Renal cortical epithelial cell (primary cell): ENCODE measurements around the gene CD180. TPM values are rescaled to one million over a fixed set of nuclear protein-coding genes. Genes with fewer than 3 reads are reported as not detected.

ENCODE experiments used
- DNase-seq: peaks from one replicate; pipeline ENCODE4 v3.0.0-alpha.2; 2011; ENCODE audit warnings: low read depth
- total RNA-seq: library from RNA; depleted of rRNA; stranded (reverse); fragments of >200 nt; gene quantifications from 2 replicates; pipeline ENCODE4 v1.2.3, GENCODE V29; 2014

Gene CD180
- total RNA-seq, 1 donor from 2014 or later, result not detected

DNA sequence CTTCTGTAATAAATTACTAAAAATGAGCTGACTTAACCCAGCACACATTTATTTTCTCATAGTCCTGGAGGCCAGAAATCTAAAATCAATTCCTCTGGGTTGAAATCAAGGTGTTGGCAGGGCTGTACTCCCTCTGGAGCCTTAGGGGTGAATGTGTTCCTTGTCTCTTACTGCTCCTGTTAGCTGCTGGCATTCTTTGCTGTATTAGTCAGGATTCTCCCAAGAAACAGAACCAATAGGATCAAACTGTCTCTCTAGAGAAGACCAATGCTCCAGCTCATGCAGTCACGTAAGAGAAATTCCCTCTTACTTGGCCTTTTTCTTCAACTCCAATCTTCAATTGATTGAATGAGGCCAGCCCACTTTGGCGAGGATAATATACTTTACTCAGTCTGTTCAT, 15.3 kb upstream of the CD180 start:
- DNase-seq, result peak; percentile 93

DNA sequence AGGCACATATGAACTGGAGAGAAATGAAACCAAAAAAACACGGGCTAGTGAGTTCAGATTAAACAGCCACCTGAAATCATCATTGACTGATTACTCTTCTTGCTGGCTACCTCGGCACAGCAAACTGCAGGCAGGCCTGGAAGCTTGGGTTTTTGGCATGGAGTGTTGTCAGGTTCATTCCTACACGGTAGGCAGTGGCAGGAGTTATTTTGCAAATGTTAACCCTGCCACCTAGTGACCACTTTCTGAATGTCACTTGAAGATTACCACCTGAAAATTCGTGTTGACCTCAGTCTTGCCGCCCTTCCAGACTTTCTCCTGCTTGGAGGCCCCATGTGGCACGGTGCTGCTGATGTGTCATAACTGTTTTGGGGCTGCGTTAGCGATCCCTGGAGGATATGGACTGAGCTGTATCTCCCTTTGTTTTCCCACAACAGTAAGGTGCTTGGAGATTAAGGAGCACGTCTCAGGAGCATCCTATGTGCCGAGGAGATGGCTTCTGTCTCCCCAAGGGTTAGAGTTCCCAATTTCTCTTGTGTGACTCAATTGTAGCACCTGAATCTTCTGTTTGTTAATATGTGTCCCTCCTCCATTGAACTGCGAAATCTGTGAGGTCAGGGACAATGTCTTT, 12.7 kb upstream of the CD180 start:
- peak; percentile 80 for DNase-seq

DNA sequence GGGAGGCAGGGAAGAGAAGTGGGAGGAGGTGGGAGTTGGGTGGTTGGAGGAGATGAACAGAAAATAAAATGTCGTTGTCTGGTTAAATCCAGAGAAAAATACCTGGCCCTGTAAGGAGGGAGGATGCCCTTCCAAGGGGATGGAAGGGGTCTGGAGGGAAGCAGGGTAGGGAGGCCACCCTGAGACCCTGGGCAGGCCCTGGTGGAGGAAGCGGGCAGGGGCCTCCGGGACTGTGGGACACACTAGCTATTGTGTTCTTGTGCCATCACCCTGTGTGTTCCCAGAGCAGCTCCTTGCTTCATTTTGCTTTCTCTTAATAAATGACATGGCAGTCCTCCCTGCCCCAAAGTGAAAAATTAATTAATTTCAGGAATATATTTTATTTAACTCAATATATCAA, 11.8 kb upstream of the CD180 start:
- DNase-seq, result no peak

DNA sequence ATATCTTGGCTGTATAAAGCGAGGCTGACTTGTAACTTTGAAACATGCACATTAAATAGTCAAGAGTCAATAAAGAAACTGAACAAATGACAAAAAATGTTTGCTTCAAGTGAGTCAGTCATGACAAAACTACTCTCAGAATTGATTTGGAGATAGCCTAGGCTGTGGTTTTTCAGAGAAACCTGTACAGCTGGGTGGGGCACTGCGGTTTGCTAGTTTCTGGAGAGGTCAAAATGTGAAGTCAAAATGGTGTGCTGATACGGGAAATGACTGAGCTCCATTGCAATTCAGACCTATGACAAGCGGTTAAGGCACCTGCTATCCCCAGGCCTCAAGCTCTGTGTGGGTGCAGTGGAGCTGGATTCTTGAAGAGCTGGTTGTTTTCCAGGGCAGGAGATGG, 10.3 kb upstream of the CD180 start:
- DNase-seq, result peak; percentile 89

DNA sequence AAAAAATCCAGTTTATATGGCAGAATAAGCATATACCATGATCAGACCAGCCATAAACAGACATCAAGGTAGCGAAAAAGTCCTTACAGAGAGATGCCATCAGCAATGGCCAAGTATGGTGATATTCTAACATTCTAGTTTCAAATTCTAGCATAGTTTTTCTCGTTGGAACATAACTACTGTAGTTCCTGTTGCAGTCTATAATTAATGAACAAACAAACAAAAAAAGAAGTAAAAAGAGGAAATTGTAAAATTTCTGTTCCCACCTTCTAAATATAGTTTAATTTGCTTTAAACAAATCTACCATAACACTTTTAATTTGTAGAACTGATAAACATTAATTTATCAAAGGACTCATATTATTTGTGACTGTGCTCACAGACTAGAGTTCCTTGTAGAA, 9.9 kb upstream of the CD180 start:
- DNase-seq, result no peak

DNA sequence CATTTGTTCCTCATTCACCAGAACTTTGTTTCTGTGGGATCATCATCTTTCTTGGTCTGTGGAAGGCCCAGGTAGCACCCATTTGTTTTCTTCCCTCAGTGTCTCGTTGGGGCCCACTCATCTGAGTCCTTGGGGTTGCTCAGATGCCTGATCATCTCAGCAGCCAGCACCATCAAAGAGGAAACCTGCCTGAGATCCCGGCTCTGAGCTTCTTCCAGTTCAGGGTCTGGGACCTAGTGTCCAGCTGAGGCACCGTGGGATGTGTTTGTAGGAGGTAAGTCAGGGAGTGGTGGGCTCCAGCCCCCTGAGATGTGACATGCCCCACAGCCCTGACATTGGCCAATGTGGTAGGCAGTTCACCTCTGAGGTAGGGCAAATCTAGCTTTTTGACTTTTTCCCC, 9.4 kb upstream of the CD180 start:
- no peak for DNase-seq

DNA sequence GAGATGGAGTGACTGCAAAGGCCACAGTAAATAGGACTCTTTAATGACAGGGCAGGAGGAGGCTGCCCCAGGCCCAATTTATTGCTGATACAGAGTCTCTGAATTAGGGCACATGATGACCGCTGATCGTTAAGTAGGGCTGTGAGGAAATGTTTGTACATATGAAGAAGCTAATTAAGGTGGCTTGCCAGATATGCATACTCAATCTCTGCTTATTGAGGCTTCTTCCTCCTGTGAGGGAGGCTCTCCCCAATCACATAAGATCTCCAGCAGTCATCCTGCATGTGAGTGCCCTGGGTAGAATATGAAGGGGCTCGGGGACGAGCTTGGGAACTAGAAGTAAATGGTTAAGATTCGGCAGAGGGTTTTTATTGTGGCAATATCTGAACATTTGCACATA, 8.2 kb upstream of the CD180 start:
- DNase-seq, result no peak

DNA sequence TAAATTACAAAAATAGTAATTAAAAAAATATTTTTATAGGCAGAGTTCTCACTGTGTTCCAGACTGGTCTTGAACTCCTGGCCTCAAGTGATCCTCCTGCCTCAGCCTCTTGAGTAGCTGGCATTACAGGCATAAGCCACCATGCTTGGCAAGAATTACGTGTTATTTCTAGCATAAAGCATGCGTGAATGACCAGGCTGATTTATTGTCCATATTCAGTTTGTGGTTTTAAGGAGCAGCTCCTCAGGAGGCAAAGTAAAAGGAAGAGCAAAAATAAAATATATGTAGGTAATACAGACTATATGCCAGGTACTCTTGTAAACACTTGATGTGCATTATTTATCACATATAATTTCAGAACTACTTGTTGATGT, 7.1 kb upstream of the CD180 start:
- no peak for DNase-seq

DNA sequence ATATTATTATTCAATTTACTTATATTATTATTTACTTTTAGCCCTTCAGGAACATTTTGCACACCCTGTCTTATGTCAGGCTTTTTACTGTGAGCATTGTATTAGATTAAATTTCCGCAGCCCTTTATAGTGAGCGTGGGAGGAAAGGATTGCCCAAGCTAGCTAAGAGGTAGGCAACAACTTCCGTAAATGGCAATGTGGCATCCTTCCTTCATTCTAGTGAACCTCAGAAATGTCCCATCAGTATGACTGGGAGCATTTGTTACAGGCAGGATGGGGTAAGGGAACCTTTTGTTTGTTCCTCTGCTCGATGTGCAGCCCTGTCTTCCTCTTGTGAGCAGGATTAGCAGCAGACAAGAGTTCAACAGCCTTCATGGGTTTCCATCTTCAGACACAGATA, 6.2 kb upstream of the CD180 start:
- DNase-seq, result no peak

DNA sequence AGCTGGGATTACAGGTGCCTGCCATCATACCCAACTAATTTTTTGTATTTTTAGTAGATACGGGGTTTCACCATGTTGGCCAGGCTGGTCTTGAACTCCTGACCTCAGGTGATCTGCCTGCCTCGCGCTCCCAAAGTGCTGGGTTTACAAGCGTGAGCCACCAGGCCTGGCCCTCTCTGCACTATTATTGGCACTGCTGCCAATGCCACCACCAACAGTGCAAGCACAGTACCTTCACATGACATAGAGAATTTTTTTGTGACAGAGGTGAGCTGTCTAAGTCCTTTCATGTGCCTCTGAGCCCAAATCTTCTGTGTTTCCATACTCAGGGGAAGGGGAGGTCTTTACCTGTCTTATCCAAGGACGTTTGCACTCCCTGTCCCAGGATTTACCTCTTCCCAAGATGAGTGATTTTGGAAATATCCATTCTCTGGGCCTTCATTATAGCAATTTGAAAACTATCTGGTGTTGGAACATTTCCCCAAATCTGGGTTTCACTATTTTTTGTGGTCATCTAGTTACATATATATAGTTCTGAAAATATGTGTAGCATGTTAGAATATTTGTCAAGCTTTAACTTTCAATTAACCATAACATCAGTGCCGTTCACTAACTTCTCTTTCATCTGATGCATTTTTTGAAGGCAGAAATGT, 5.4 kb upstream of the CD180 start:
- no peak for DNase-seq

DNA sequence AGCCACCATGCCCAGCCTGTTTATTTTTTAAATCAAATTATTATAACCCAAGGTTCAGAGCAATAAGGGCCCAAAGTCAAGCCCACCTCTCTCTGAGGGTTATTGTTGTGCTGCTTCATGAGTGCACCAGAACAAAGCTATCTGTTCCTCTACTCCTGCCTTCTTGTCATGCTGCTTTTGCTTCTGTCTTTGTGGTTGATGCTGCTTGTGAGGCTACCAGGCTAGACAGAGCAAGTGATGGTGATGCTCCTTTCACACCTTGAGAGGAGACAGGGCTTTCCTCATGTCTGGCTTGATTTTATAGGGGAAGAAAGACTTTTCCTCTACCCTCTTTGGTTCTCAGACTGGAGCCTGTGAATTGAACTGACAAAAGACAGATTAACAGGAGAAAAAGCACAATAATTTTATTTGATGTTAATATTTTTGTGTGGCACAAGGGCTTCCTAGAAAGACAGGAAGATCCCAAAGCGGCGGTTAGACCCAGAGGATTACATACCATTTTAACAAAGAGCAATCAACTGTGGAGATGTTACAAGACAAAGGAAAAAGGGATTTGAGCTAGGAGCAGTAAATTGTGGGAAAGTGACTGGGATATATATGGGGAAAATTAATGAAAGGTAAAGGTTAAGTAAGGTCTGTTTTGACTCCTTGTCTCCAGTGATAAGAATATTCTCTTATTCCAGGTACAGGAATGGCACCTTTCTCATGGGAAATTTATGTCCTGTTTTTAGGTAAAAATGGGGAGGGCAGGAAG, 4.4 kb upstream of the CD180 start:
- no peak for DNase-seq

DNA sequence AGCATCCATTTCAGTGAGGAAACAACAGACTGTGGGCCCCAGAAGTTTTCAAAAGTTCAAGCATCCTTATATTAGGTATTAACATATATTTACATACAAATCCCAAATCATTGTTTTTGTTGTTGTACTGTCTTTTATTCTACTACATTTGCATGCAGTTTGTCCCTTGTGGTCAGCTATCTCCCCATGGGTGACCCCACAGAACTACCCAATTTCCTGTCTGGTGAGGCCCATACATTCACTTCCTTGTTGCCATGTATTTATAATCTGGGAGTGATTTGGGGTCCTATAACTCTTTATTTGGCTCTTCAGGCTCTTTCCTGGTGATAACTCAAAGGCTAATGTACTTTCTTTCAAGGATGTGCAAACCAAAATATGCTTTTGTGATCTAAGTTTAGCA, 3.3 kb upstream of the CD180 start:
- no peak for DNase-seq

DNA sequence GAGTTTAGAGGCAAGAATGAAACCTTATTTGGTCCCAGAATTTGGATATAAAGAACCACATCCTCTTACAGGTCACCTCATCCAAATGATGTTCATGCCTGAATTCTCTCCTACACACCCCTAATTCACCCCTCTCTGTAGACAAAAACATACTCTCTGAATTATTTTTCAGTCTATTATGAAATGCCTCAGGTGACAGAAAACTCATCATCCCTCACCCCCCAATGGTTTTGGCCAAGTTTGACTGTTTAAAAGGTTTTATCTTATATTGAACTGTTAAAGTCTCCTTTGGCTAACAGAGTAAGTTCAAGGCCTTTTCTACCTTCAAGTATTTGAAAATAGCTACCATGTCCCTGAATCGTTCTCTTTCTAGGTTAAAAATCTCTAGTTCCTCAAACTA, 2.3 kb upstream of the CD180 start:
- no peak for DNase-seq

DNA sequence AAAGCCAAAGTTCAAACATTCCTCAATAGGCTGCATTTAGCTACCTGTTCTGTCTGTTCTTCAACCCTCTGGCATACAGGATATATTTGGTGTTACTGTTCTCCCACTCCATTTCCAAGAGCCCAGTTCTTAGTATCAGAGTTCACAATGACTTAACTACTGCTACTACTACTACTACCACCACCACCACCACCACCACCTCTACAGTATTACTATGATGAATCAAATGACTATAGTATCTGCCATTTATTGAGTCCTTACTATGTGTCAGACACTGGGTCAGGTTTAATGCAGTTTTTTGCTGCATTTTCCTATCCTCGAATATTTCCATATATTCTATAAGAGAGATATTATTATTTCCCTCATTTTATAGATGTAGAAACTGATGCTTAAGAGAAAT, 937 bp upstream of the CD180 start:
- no peak for DNase-seq

DNA sequence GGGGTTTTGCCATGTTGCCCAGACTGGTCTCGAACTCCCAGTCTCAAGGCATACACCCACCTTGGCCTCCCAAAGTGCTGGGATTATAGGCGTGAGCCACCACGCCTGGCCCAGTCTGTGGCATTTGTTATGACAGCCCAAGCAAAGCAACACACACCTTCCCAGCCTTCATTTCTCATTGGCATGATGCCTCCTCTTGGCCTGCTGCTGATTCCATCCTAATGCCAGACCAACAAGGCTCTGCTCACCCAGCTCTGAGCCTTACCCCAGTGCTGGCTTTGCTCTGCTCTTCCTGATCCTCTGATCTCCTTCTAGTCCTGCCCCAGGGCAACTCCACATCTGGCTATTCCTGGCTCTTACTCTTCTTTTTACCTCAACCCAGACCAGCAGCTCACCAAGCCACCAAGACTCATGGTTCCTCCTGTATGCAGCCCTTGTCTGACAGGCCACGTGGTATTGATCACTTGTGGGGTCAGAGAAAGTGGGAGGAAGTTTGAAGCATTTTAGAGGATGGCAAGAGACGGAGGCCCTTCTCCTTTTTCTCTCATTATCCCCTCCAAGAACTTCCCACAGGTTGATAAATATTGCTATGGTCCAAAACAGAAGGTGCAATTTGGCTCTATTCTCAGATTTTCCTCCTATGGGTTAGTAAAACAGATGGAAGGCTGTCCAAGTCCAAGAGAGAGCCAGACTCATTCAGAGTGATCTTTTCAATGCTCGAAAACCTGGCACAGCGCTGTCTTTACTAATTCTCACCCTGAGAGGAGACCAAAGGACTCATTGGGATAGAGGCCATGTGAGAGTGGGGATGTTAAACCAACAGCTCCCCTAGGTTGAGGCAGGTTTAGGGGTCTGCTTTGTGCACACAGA, 958 bp downstream of the CD180 start:
- no peak for DNase-seq

DNA sequence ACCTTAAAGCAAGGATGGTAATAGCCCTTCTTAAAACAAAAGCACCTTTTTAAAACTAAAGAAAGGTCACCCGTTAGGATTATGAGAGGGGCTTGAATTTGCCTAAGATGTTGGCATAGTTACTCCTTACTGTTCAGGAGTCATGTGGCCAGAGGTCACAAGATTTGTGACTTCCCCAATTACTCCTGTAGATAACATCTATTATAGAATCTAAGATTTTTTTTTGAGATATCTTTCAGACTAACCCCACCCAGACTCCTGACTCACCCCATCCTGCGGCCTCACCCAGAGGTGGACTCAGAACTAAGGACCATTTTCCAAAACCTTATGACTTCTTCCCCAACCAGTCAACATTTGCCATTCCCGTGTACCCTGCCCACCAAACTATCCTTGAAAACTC, 2.4 kb downstream of the CD180 start:
- no peak for DNase-seq

DNA sequence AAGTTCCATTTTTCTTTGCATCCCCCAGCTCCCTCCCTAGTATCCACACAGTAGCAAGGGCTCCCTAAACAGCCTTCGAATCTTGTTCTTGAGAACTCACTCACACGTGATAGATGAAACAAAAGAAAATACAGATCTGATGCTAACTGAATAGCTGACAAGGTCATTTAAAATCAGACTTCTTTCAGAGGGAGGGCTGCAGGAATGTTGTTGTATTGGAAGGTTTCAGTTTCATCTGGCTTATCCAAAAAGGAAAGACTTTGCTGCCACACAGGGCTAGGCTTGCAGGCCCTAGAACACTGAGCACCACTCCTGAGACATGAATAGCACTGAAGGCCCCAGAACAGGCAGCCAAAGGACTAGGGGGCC, 3.2 kb downstream of the CD180 start:
- DNase-seq, result no peak

DNA sequence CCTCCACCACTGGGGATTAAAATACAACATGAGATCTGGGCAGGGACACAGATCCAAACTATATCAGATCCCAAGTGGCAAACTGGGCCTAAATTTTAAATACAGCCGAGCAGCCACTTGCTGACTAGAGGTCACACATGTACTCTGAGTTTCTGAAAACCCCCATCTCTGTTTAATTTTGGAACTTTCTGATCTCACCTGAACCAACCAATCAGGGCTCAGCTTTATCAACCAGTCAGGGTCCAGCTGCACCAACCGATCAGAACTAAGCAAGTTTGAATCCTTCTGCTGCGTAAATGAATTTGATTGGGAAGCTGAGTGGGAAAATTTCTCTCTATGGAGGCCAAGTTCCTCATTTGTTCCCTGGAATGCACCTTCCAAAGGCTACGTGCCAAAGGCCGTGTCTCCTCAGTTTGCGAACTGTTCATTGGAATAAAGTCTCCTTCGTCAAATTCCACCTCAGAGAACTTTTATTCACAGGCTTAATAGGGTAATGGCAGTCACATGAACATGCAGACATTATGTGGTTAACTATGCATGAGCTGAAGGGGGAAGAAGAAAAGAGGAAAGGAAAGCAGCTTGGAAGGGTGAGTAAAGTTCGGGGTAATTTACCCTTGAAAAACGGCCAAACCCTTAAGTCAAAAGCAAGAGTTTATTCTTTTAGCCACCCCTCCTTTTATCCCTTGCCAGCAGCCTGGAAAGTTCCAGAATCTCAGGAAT, 3.7 kb downstream of the CD180 start:
- DNase-seq, result peak; percentile 24

DNA sequence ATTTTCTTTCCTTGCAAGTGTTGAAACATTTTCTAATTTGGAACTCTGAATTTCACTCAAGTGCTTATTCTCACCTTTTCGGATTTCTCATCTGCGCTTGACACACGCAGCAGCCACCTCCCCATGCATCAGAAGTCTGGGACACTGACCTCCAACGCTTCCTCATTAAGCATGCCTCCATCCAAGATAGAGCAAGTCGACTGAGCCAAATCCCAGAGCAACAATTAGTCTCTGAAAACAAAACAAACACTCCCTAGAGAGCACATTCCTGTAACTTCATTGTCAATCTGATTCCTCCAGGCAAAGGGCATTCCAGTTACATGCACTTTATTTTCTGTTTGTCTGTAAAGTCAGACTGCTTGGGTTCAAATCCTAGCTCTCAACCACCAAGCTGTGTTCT, 5.7 kb downstream of the CD180 start:
- peak; percentile 39 for DNase-seq

DNA sequence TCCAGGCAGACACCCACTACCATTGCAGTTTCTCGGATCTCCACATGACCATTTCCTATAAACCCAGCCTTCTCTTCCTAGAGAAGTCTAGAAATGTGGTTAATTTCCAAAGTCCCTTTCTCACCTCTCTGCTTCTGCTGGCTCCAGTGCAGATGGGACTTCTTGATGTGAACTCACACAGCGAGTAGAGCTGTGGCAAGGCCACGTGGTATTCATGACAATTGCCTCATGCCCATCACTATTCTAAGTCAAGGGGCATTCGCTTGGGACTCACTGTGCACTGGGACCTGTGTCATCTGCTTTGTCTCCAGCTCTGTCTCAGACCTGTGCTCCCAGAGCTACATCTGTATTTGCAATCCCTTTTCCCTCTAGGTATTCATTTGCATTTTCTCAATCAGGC, 6.2 kb downstream of the CD180 start:
- no peak for DNase-seq

DNA sequence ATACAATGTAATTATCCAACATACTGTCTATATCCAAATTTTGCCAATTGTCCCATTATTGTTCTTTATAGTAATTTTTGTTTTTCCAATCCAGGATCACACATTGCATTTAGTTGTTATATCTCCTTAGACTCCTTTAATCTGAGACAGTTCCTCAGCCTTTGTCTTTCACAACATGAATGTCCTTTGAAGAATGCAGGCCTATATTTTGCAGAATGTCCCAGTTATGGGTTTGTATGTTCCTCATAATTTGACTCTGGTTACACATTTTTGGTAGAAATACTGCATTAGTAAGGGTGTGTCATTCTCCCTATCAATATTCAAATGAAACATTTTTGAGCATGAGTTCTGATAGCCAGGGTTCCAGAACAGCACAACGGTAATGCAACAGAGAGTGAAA, 6.7 kb downstream of the CD180 start:
- DNase-seq, result no peak

DNA sequence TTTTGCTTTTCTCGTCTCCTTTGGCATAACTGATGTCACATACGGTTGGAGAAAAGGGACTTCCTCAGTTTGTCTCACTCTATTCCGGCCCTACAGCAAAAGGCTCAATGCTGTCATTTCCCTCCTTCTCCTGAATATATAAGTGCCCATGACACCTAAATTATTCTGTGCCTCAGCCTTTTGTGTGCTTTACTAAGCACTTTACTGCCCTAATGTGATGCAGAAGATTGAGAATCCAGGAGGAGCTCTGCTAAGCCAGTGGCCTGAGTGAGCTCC, 7.6 kb downstream of the CD180 start:
- no peak for DNase-seq
